Astrocyte (in vitro differentiated cells and primary cell): ENCODE results near the gene SRMS.

Source experiments
- CTCF ChIP-seq: IDR thresholded peaks from 2 replicates; pipeline ENCODE4 v1.5.1; 2011; ENCODE audit warnings: low read depth, mild to moderate bottlenecking, inconsistent platforms, low read length, moderate library complexity; ENCODE audit not compliant: insufficient read depth
- EZH2 ChIP-seq: IDR thresholded peaks from 2 replicates; pipeline ENCODE4 v1.6.1; 2012; ENCODE audit warnings: mild to moderate bottlenecking, low read length, inconsistent platforms; ENCODE audit not compliant: insufficient read depth

GRCh38 chr20:63555661-63556381, 8.3 kb upstream of the SRMS start:
- TF ChIP-seq CTCF (no peak), EZH2 (no peak)
